CD4-positive, alpha-beta T cell (primary cell): ENCODE results near the gene PRDM16. TPM values are rescaled to one million over a fixed set of nuclear protein-coding genes. Genes with fewer than 3 reads are reported as not detected.

ENCODE experiments used
- ATAC-seq: fragments of 200-7000 bp; cut with Tn5 transposase; one replicate; pipeline ENCODE4 v1.10.0; 2022; ENCODE audit warnings: mild to moderate bottlenecking; ENCODE audit not compliant: poor library complexity
- CTCF ChIA-PET: fragments of 350-600 bp; sonication (Branson Sonifier 250); formaldehyde crosslinking; loops from one replicate; lab custom pipeline; 2021; ENCODE audit warnings: antibody characterized with exemption, inconsistent platforms; lab: Charles Lee
- POLR2A ChIA-PET: fragments of 350-600 bp; sonication (Branson Sonifier 250); formaldehyde crosslinking; loops from one replicate; lab custom pipeline; 2021; ENCODE audit warnings: antibody characterized with exemption, inconsistent platforms; lab: Charles Lee
- DNase-seq, 14 experiments: peaks; one replicate each; pipeline ENCODE4 v3.0.0-alpha.2; 2013 to 2020; ENCODE audit warnings: mixed read lengths in 2 of 14
- H3K27ac ChIP-seq, 2 donors: one replicate each; pipeline versions ENCODE4 v1.5.1 to v1.7.0; 2013; ENCODE audit warnings: low read length in 2 of 2, low read depth in 1 of 2, mild to moderate bottlenecking in 1 of 2
- H3K27me3 ChIP-seq, 2 experiments: 1 replicate in 1 of 2; 2 replicates in 1 of 2; pipeline versions ENCODE4 v1.6.1 to v1.7.0; 2013; ENCODE audit warnings: low read length in 2 of 2, control low read depth in 1 of 2, mild to moderate bottlenecking in 1 of 2, moderate library complexity in 1 of 2; ENCODE audit not compliant: insufficient read depth in 2 of 2, control insufficient read depth in 1 of 2
- H3K36me3 ChIP-seq: one replicate; pipeline ENCODE4 v1.6.1; 2013; ENCODE audit warnings: low read length, control low read depth; ENCODE audit not compliant: insufficient read depth
- H3K4me1 ChIP-seq: one replicate; pipeline ENCODE4 v1.6.1; 2013; ENCODE audit warnings: low read length, control low read depth; ENCODE audit not compliant: insufficient read depth
- H3K4me3 ChIP-seq: one replicate; pipeline ENCODE4 v1.5.1; 2013; ENCODE audit warnings: mild to moderate bottlenecking, low read length, moderate library complexity
- H3K9me3 ChIP-seq, 2 experiments: 1 replicate in 1 of 2; 2 replicates in 1 of 2; pipeline versions ENCODE4 v1.6.1 to v1.7.0; 2013; ENCODE audit warnings: low read length in 2 of 2, mild to moderate bottlenecking in 2 of 2, control low read depth in 1 of 2, moderate library complexity in 1 of 2; ENCODE audit not compliant: control insufficient read depth in 1 of 2, insufficient read depth in 1 of 2
- H3K27ac Mint-ChIP-seq: one replicate; pipeline ENCODE4 v1.8.0; 2020; ENCODE audit warnings: mixed read lengths
- H3K27me3 Mint-ChIP-seq: one replicate; pipeline ENCODE4 v1.8.0; 2021; ENCODE audit warnings: mixed read lengths
- H3K36me3 Mint-ChIP-seq: one replicate; pipeline ENCODE4 v1.8.0; 2021; ENCODE audit warnings: low read depth, mixed read lengths
- H3K4me1 Mint-ChIP-seq: one replicate; pipeline ENCODE4 v1.8.0; 2021; ENCODE audit warnings: low read depth, mixed read lengths
- H3K4me3 Mint-ChIP-seq: one replicate; pipeline ENCODE4 v1.8.0; 2020; ENCODE audit warnings: mild to moderate bottlenecking, mixed read lengths
- H3K9me3 Mint-ChIP-seq: one replicate; pipeline ENCODE4 v1.8.0; 2020; ENCODE audit warnings: mixed read lengths
- CTCF ChIP-seq: fragments of 200-600 bp; IDR thresholded peaks from one replicate; pipeline ENCODE4 v1.8.0; 2022; ENCODE audit warnings: antibody characterized with exemption, mild to moderate bottlenecking
- intact Hi-C, 2 experiments: fragments of 100-400 bp; cut with DNase I in 1 of 2; cut with micrococcal nuclease in 1 of 2; formaldehyde crosslinking; loops; one replicate each; pipeline versions ENCODE4 v1.15.1 to v1.9.0; 2023 to 2025; cut with DNase I, micrococcal nuclease
- total RNA-seq, 174 experiments: library from RNA in 2 of 174; stranded (reverse) in 2 of 174; gene quantifications; one replicate each; pipeline ENCODE4 v1.2.3 and lab custom pipeline; 2021 to 2026

PRDM16 gene
- total RNA-seq, 2 experiments from 2014 or later: not detected

DNA sequence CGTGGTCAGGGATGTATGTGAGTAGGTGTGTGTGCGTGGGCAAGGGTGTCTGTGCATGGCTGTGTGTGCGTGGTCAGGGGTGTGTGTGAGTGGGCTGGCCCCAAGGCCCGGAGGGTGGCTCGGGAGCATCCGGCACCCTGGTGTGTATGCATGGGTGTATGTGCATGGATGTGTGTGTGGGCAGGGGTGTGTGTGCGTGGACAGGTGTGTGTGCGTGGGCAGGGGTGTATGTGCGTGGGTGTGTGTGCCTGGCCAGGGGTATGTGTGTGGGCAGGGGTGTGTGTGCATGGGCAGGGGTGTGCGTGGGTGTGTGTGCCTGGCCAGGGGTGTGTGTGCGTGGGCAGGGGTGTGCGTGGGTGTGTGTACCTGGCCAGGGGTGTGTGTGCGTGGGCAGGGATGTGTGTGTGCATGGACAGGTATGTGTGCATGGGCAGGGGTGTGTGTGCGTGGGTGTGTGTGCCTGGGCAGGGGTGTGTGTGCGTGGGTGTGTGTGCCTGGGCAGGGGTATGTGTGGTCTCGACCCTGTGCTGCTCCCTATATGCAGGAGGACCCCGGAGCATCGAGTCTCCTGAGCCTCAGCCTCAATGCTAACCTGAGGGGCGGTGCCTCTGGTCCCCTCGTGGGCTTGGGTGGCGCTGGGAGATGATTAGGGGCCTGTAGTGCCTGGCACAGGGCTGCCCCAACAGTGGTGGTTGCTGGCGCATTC is 401.8 kb downstream of the PRDM16 start:
- ATAC-seq: no peak

DNA sequence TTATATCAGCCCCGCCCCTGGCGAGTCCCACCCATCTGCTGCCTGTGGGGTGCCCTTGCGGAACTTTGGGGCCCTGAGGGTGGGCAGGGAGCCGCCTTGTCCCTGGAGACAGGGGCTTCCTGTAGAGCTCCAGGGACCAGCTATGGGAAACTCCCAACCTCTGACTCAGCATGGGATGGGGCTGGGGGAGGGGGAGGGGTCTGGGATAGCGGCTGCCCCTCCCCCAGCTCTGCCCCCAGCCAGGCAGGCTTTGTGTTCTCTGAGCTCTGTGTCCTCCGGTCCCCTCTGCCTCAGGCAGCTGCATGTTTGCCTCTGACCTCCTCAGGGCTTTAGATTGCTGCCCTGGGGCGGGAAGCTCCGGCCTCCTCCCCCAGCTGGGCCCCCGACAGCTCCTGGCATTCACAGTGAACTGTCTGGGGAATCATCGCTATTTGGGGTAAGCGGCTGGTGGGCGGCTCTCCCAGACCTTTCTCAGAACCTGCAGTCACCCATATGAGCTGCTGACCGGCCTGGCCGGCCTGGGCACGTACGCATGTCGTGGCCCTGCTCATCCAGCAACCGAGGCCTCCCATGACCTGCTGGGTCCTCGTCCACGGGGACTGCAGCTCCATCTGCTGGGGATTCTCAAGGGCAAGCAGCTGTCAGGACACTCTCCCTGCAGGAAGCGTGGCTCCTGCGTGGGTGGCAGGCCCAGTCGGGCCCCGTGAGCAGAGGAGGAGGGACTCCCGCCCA is 402.5 kb downstream of the PRDM16 start:
- H3K27me3 ChIP-seq: no peaks in the 10 kb centered on the region
- DNase-seq: no peak
- no peak overlapping the region for H3K27ac ChIP-seq
- TF ChIP-seq CTCF: no peak
- Mint-ChIP-seq H3K9me3 (no peaks in the 10 kb centered on the region), H3K4me1 (no peaks in the 10 kb centered on the region), H3K27me3 (peaks cover 4% of the 10 kb centered on the region), H3K36me3 (no peaks in the 10 kb centered on the region), H3K4me3 (no peak overlapping the region), H3K27ac (no peak overlapping the region)
- ATAC-seq: no peak
- peaks cover 0 to 5% of the 10 kb centered on the region in 2 experiments for H3K9me3 ChIP-seq
- H3K4me3 ChIP-seq: no peak overlapping the region
- no peaks in the 10 kb centered on the region for H3K4me1 ChIP-seq
- ChIA-PET CTCF (no interaction called here), POLR2A (no interaction called here)
- intact Hi-C loops: no loop called here
- no peaks in the 10 kb centered on the region for H3K36me3 ChIP-seq

More for the DNA sequence above, 401.8 kb downstream of the PRDM16 start:
- H3K27ac ChIP-seq: no peak overlapping the region
- no peak overlapping the region for H3K4me3 ChIP-seq
- Mint-ChIP-seq H3K4me3 (no peak overlapping the region), H3K36me3 (no peaks in the 10 kb centered on the region), H3K9me3 (no peaks in the 10 kb centered on the region), H3K4me1 (no peaks in the 10 kb centered on the region), H3K27ac (no peak overlapping the region), H3K27me3 (peaks cover 4% of the 10 kb centered on the region)
- H3K9me3 ChIP-seq: peaks cover 0 to 5% of the 10 kb centered on the region in 2 experiments
- H3K27me3 ChIP-seq: no peaks in the 10 kb centered on the region
- no peaks in the 10 kb centered on the region for H3K4me1 ChIP-seq
- no peak for DNase-seq
- POLR2A ChIA-PET: no interaction called here
- CTCF ChIA-PET: no interaction called here
- no peak for TF ChIP-seq CTCF
- intact Hi-C loops: no loop called here
- no peaks in the 10 kb centered on the region for H3K36me3 ChIP-seq

GRCh38 chr1:3472088-3472850 is 403.3 kb downstream of the PRDM16 start:
- POLR2A ChIA-PET: no interaction called here
- Histone ChIP-seq H3K4me1 (no peaks in the 10 kb centered on the region), H3K9me3 (peaks cover 0 to 5% of the 10 kb centered on the region in 2 experiments), H3K27me3 (no peaks in the 10 kb centered on the region), H3K4me3 (no peak overlapping the region), H3K27ac (no peak overlapping the region), H3K36me3 (no peaks in the 10 kb centered on the region)
- no peak for ATAC-seq
- TF ChIP-seq CTCF: no peak
- H3K27me3 Mint-ChIP-seq: peaks cover 4% of the 10 kb centered on the region
- no peaks in the 10 kb centered on the region for H3K36me3 Mint-ChIP-seq
- no peaks in the 10 kb centered on the region for H3K9me3 Mint-ChIP-seq
- no peaks in the 10 kb centered on the region for H3K4me1 Mint-ChIP-seq
- intact Hi-C loops: no loop called here
- H3K4me3 Mint-ChIP-seq: no peak overlapping the region
- DNase-seq: no peak
- no peak overlapping the region for H3K27ac Mint-ChIP-seq
- CTCF ChIA-PET: no interaction called here
